ENCODE measurements around the gene FAM184A. TPM values are rescaled to one million over a fixed set of nuclear protein-coding genes. Genes with fewer than 3 reads are reported as not detected.

Gene FAM184A
- total RNA-seq, 3 donors from 2014 or later, result 8.6 to 10.9 (median 10.4) TPM

DNA sequence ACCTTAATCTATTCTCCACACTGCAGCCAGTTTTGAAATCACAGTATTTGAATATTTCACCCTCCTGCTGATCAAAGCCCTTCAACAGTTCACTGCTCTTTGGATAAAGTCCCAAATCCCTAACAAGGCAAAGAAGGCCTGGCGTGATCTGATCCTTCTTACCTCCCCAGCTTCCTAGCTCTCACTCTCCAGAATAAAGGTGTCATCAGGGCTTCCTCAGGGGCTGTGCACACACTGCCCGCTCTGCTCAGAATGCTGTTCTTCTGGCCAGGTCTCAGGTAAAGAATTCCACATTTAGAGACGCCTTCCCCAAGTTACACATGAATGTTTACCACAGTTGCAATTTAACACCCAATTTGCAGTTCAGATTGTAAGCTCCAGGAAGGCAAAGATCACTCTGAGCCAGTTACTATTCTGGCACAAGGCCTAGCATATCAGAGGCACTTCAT, 84.6 kb downstream of the FAM184A start:
- Mint-ChIP-seq H3K4me1 (ENCODE audit: low read depth) (peaks cover 6% of the 10 kb centered on the region), H3K36me3 (ENCODE audit: insufficient read depth) (peaks cover 8% of the 10 kb centered on the region), H3K9me3 (no peaks in the 10 kb centered on the region), H3K27me3 (ENCODE audit: low read depth) (no peaks in the 10 kb centered on the region), H3K4me3 (no peak overlapping the region)
- DNase-seq, result no peak
- no peak for ATAC-seq

DNA sequence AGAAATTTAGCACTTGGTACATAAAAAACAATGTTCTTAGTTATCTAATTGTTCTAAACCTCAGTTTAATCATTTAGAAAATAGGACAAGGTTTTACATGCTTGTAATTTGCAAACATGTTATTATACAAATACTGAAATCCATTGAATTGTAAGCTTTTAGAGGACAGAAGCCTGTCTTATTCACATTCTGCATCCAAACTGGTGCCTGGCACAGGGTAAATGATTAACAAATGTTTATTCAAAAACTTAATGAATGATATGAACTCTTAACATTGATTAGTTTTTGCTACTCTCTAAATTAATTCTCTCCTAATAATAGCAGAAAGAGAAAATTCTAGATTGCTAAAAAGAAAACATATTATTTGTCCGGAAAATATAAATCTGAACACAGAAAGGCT, 85.1 kb downstream of the FAM184A start:
- ATAC-seq (no peak), DNase-seq (no peak)
- peaks cover 6% of the 10 kb centered on the region for H3K4me1 Mint-ChIP-seq (ENCODE audit: low read depth)
- no peaks in the 10 kb centered on the region for H3K27me3 Mint-ChIP-seq (ENCODE audit: low read depth)
- H3K4me3 Mint-ChIP-seq, result no peak overlapping the region
- H3K9me3 Mint-ChIP-seq, result no peaks in the 10 kb centered on the region
- peaks cover 5% of the 10 kb centered on the region for H3K36me3 Mint-ChIP-seq (ENCODE audit: insufficient read depth)

DNA sequence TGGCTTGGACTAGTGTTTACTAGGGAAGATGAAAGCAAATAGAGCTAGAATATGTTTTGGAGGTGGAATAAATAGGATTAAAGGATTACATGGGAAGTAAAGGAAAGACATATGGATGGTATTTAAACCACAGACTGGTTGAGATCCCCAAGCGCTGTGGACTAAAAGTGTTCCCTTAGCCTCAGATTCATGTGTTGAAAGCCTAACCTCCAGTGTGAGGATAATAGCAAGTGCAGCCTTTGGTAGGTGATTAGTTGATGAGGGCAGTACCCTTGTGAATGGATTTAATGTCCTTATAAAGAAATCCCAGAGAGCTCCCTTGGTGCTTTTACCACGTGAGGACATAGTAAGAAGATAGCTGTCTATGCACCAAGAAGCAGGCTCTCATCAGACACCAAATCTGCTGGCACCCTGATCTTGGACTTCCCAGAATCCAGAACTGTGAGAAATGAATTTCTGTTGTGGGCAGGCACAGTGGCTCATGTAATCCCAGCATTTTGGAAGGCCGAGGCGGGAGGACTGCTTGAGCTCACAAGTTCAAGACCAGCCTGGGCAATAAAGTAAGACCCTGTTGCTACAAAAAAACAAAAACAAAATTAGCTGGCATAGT, 86.2 kb downstream of the FAM184A start:
- no peak for ATAC-seq
- Mint-ChIP-seq H3K4me1 (ENCODE audit: low read depth) (no peaks in the 10 kb centered on the region), H3K9me3 (no peaks in the 10 kb centered on the region), H3K36me3 (ENCODE audit: insufficient read depth) (peaks cover 3% of the 10 kb centered on the region), H3K27me3 (ENCODE audit: low read depth) (no peaks in the 10 kb centered on the region), H3K4me3 (no peak overlapping the region)
- no peak for DNase-seq

DNA sequence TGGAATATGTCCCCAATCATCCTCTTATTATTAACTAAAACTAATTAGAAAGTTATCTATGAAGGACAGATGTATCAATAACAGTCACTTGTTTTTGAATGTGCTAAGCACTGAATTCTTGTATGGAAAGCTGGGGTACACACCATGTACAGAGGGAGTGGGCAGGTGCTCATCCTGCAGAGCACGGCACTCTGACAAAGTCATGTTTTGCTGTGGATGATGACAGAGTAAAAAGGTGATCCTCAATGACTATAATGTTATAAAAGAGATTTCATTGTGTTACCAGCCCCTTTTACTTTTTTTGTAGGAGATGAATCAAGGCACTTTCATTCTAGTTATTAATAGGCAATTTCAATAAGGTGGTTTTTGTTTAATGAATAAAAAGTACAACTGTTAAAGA, 92.2 kb downstream of the FAM184A start:
- no peak overlapping the region for H3K4me3 Mint-ChIP-seq
- no peak for DNase-seq
- ATAC-seq, result no peak
- H3K27me3 Mint-ChIP-seq (ENCODE audit: low read depth), result no peaks in the 10 kb centered on the region
- H3K36me3 Mint-ChIP-seq (ENCODE audit: insufficient read depth), result no peaks in the 10 kb centered on the region
- H3K9me3 Mint-ChIP-seq, result no peaks in the 10 kb centered on the region
- no peaks in the 10 kb centered on the region for H3K4me1 Mint-ChIP-seq (ENCODE audit: low read depth)

DNA sequence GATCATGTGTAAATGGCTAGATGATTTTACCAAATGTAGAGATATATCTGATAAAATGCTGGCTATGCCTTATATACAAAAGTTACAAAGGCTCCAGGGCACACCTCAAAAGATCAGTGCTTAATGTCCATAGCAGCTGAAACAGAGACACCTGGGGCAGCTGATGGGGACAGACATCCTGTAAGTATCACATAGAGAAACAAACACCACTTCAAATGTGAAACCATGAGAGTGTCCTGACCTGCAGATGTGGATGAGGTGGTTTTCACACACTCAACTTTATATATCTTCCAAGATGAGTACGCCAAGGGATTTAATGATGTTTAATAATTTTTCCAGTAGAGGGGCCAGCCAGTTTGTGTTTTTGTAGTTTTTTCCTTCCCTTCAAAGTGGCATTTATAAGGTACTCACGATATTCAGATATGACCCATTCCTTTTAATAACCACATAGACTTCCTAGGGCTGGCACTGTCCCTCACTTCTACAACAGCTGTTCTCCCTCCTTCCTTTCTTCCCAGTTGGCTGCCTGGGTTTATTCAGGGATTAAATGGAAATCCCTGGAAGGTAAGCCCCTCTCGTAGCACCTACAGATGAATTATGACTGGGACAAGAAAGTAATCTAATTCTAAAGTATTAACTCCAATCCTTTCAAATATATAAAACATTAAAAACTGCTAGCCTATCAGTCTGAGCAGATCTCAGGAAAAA, 93.2 kb downstream of the FAM184A start:
- H3K27me3 Mint-ChIP-seq (ENCODE audit: low read depth), result no peaks in the 10 kb centered on the region
- no peaks in the 10 kb centered on the region for H3K4me1 Mint-ChIP-seq (ENCODE audit: low read depth)
- no peak overlapping the region for H3K4me3 Mint-ChIP-seq
- DNase-seq, result no peak
- no peaks in the 10 kb centered on the region for H3K36me3 Mint-ChIP-seq (ENCODE audit: insufficient read depth)
- no peaks in the 10 kb centered on the region for H3K9me3 Mint-ChIP-seq
- ATAC-seq, result no peak

DNA sequence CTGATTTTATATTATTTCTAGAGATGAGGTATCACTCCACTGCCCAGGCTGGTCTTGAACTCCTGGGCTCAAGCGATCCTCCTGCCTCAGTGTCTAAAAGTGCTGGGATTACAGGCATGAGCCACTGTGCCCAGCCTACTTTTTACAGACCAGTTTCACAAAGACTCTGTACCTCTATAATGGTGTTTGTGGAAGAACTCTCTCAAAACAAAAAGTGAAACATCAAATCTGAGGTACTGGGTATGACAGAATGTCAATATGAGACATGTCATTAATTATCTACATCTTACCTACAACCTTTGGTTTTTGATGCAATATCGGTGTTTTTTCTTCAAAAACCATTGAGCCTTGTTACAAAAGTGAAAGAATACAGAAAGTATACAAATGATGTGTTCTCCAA, 94.1 kb downstream of the FAM184A start:
- DNase-seq (no peak), ATAC-seq (no peak)
- H3K9me3 Mint-ChIP-seq, result no peaks in the 10 kb centered on the region
- peaks cover 3% of the 10 kb centered on the region for H3K36me3 Mint-ChIP-seq (ENCODE audit: insufficient read depth)
- no peak overlapping the region for H3K4me3 Mint-ChIP-seq
- H3K27me3 Mint-ChIP-seq (ENCODE audit: low read depth), result no peaks in the 10 kb centered on the region
- H3K4me1 Mint-ChIP-seq (ENCODE audit: low read depth), result no peaks in the 10 kb centered on the region

DNA sequence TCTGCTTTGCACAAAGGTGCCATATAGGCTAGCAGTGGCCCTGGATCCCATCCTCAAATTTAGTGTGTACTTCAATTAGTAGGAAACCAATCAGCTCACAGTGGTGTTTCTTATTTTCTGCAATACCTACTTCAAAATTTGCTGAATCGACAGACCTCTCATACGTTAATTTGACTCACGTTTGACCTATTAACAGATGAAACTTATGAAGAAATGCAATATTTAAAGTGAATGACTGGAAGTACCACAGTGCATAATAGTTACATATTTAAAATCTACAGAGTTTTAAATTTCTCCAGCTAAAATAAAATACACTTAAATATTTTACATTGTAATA, 95.9 kb downstream of the FAM184A start:
- Mint-ChIP-seq H3K36me3 (ENCODE audit: insufficient read depth) (peaks cover 8% of the 10 kb centered on the region), H3K27me3 (ENCODE audit: low read depth) (no peaks in the 10 kb centered on the region), H3K4me1 (ENCODE audit: low read depth) (no peaks in the 10 kb centered on the region), H3K9me3 (no peaks in the 10 kb centered on the region), H3K4me3 (no peak overlapping the region)
- no peak for DNase-seq
- ATAC-seq, result no peak

DNA sequence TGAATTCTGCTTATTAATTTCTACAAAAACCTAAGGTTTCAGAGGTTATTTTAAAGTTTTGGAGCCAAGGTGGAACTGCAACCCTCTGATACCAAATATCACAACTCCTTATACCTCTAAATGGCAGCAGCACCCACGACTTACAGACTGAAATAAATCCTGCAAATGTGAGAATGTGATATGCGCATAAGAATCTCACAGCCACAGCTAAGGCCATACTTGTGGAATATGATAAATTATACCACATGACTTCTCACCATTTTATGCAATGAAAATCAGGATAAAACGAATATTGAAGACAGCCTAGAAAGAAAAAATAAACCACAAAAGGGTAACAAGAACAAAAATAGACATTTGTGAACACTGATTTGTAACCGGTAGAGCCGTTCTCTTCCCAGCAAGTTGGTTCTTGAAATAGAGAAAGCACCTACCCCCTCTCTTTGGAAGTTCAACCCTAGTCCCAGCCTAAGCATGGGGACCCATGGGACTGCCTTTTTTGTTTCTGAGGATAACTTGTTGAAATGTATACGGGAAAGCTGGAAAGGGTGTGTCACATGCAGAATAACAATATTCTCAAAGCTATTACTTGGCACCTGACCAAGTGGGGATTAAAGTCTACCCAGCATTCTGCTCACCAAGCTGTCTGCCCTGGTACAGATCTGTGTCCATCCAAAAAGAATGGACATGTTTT, 96.4 kb downstream of the FAM184A start:
- no peak for DNase-seq
- Mint-ChIP-seq H3K27me3 (ENCODE audit: low read depth) (no peaks in the 10 kb centered on the region), H3K4me3 (no peak overlapping the region), H3K4me1 (ENCODE audit: low read depth) (no peaks in the 10 kb centered on the region), H3K36me3 (ENCODE audit: insufficient read depth) (peaks cover 8% of the 10 kb centered on the region), H3K9me3 (no peaks in the 10 kb centered on the region)
- ATAC-seq, result no peak

DNA sequence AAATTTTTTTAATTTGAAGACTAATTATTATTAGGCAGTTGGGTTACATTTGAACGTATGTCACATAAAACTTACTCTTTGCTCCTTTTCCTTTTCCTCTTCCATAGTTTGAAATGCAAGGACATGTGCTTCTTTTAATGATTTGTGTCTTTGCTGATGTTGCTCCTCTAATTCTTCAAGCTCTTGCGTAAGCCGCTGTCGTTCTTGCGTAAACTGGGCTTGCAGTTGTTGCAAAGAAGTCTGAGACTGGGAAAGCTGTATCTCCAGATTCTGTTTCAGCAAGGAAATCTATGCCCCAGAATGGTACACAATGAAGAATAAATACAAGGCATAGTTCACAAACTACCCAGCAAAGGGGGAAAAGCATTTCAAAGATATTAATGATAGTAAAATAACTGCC, 98.4 kb downstream of the FAM184A start:
- Mint-ChIP-seq H3K27me3 (ENCODE audit: low read depth) (no peaks in the 10 kb centered on the region), H3K4me3 (no peak overlapping the region), H3K4me1 (ENCODE audit: low read depth) (no peaks in the 10 kb centered on the region), H3K36me3 (ENCODE audit: insufficient read depth) (peaks cover 8% of the 10 kb centered on the region), H3K9me3 (no peaks in the 10 kb centered on the region)
- DNase-seq, result no peak
- ATAC-seq, result no peak

DNA sequence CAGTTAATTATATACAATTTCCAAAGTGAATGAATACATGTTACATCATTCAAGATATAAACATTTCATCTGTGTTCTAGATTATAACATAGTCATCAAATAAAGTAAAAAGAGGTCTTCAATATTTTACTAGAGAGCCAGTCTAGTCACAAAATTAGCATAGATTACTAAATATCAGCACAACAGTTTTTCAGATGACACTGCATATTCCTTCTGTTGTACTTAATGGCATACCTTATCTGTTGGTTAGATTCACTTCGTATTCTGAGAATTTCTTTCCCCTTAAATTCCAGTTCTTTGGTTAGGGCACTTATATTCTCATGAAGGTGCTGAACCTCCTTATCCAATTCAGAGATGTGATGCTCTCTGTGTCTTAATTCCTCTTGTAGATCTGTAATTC, 103.7 kb downstream of the FAM184A start:
- peaks cover 6% of the 10 kb centered on the region for H3K36me3 Mint-ChIP-seq (ENCODE audit: insufficient read depth)
- H3K9me3 Mint-ChIP-seq, result no peaks in the 10 kb centered on the region
- no peak for ATAC-seq
- H3K27me3 Mint-ChIP-seq (ENCODE audit: low read depth), result no peaks in the 10 kb centered on the region
- no peak for DNase-seq
- H3K4me3 Mint-ChIP-seq, result no peak overlapping the region
- H3K4me1 Mint-ChIP-seq (ENCODE audit: low read depth), result no peaks in the 10 kb centered on the region

DNA sequence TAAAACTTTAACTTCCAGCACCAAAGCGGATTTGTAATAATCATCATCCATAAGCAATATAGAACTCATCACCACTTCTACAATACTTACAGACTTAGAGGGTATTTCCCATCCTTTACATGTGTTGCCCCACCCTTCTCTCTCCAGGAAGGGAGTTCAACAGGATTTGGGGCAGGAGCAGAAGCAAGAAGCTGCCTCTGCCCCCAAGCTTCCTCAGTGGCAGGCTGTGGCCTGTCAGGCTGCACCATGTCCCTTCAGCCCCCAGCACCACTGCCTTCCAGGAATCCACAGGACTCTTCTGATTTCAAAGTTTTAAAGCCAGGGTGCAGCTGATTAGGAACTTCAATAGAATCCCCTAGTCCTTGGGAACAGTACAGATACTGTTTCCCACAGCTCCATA, 106.8 kb downstream of the FAM184A start:
- Mint-ChIP-seq H3K4me1 (ENCODE audit: low read depth) (no peaks in the 10 kb centered on the region), H3K9me3 (no peaks in the 10 kb centered on the region), H3K36me3 (ENCODE audit: insufficient read depth) (no peaks in the 10 kb centered on the region), H3K27me3 (ENCODE audit: low read depth) (no peaks in the 10 kb centered on the region), H3K4me3 (no peak overlapping the region)
- DNase-seq (no peak), ATAC-seq (no peak)

DNA sequence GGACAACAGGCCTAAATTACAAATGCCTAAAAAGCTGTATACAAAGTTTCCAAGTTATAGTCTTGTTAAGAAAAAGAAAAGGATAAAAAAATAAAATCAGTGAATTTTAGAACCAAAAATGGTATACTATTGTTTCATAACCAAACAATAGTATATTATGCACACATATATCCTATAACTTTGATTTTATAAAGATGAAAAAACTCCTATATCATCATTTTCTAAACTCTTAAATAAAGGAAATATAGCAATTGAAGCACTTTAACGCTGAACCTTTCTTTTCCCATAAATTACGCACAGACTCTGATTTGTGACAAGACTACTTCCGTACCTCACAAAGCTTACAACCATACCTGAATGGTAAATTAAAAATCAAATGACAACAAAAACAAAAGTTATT, 107.6 kb downstream of the FAM184A start:
- DNase-seq, result no peak
- Mint-ChIP-seq H3K4me3 (no peak overlapping the region), H3K27me3 (ENCODE audit: low read depth) (no peaks in the 10 kb centered on the region), H3K36me3 (ENCODE audit: insufficient read depth) (no peaks in the 10 kb centered on the region), H3K9me3 (no peaks in the 10 kb centered on the region), H3K4me1 (ENCODE audit: low read depth) (no peaks in the 10 kb centered on the region)
- ATAC-seq, result no peak

DNA sequence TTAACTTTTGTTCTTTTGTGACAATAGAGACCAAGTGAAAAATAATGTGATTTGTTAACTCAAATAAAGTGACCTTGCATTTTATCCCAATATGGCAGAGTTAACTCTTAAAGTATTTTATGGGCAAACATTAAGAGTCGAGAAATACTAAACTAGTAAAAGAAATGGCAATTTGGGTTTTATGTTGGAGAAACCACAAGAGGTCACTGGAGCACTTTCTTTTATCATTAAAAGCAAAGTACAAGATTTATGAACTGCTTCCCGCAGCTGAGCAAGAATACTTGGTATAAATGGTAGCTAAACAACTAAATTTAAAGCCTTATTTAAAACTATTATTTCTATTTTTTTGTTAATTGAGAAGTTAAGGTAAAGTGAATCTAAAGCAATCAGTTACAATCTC, 110.0 kb downstream of the FAM184A start:
- H3K4me1 Mint-ChIP-seq (ENCODE audit: low read depth), result no peaks in the 10 kb centered on the region
- ATAC-seq (no peak), DNase-seq (no peak)
- no peaks in the 10 kb centered on the region for H3K36me3 Mint-ChIP-seq (ENCODE audit: insufficient read depth)
- H3K9me3 Mint-ChIP-seq, result no peaks in the 10 kb centered on the region
- no peak overlapping the region for H3K4me3 Mint-ChIP-seq
- H3K27me3 Mint-ChIP-seq (ENCODE audit: low read depth), result no peaks in the 10 kb centered on the region

DNA sequence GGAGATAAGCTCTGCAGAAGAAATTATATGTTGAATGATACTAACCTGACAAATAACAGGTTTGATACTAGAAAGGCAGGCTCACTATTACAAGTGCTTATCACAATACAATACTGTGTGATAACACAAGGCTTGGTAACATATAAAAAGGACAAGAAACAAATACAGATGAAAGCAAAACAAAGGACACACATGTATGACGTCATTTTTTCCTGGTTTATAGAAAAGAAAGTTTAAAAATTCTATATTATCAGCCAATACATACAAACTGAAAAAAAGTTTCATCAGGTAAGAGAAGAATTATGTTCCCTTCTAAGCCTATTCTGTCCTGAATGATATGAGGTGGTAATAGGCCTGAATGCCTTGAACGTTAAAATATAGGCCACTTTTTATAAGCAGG, 111.2 kb downstream of the FAM184A start:
- ATAC-seq (no peak), DNase-seq (no peak)
- Mint-ChIP-seq H3K27me3 (ENCODE audit: low read depth) (no peaks in the 10 kb centered on the region), H3K36me3 (ENCODE audit: insufficient read depth) (no peaks in the 10 kb centered on the region), H3K4me1 (ENCODE audit: low read depth) (no peaks in the 10 kb centered on the region), H3K4me3 (no peak overlapping the region), H3K9me3 (no peaks in the 10 kb centered on the region)

DNA sequence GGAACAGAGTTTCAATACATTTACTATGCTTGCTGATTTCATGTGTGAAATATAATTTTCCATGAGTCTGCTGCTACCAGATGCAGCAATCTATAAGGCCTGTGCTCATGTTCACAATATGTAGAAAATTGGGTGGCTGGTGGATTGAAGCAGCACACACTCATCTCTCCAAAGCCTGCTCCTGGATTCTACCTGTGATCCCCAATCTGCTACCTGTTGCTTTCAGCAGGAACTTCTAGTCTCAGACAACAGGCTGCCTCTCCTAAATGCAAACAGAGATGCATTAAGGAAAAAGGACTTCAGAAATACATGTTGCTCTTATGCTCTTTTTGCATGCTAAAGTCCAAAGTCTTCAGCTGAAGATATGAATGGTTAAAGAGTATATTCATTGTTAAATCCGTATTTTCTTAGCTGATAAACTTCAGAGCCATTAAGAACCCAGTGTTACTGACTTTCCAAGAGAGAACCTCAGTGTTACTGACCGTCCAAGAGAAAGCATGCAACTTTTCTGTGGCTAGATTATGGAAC, 112.6 kb downstream of the FAM184A start:
- Mint-ChIP-seq H3K4me1 (ENCODE audit: low read depth) (no peaks in the 10 kb centered on the region), H3K36me3 (ENCODE audit: insufficient read depth) (peaks cover 5% of the 10 kb centered on the region), H3K4me3 (no peak overlapping the region), H3K9me3 (no peaks in the 10 kb centered on the region), H3K27me3 (ENCODE audit: low read depth) (no peaks in the 10 kb centered on the region)
- ATAC-seq (no peak), DNase-seq (no peak)
